DOHH2 (cell line): ENCODE results near the gene C12orf56.

Experiments
- CTCF ChIP-seq: fragments of 200-600 bp; sonication (generic); IDR thresholded peaks from one replicate; pipeline ENCODE4 v1.5.1; 2014; ENCODE audit warnings: antibody characterized with exemption, mild to moderate bottlenecking, low read depth, low read length; ENCODE audit not compliant: poor library complexity, severe bottlenecking
- EZH2phosphoT487 ChIP-seq: fragments of 200-600 bp; sonication (generic); IDR thresholded peaks from 2 replicates; pipeline ENCODE4 v1.6.1; 2017; ENCODE audit warnings: borderline replicate concordance, mild to moderate bottlenecking, antibody characterized with exemption, low read length, moderate library complexity, mixed read lengths

GRCh38 chr12:64332296-64332695 is 58.3 kb downstream of the C12orf56 start:
- TF ChIP-seq CTCF (no peak), EZH2phosphoT487 (no peak)
